ENCODE results near the gene SUN2.

SUN2 gene

GRCh38 chr22:38697425-38698089 lies 58.2 kb downstream of the SUN2 start:
- DNase-seq (ENCODE audit: low read depth in 2 of 2) = no peak

DNA sequence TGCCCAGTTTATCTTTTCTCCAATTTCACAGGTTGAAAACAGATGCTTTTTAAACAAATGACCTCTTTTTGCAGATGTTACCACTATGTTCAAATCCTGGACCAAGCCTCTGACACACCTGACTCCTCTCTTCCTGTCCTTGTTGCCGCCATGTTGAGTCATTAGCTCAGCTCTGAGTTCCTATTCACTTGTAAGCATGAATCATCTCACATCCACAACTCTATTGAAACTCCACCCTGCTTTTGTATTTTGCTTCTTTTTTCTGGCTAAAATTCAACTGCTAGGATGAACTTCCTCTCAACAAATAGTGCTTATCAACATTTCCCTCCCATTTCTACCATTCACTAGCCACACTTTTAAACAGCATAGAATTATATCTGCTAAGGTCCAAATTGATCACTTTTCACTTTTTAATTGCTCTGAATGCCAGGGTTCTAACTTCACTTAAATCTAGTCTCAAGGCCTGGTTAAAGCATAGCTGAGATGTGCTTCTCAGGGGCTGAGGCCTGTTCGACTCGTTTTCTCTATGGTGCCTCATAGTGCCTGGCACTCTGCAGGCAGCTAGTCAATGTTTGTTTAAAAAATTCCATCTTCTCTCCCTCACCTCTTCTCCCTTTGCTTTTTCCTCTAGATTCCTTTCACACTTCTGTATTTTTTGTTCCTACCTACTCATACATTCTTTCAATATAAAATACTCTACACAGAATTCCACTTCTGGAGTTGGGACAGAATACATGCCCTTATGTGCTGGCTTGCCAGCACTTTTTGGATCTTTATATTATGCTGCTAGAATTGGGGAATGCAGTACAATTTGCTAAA lies 59.0 kb downstream of the SUN2 start:
- DNase-seq (ENCODE audit: low read depth in 2 of 2) = no peak

DNA sequence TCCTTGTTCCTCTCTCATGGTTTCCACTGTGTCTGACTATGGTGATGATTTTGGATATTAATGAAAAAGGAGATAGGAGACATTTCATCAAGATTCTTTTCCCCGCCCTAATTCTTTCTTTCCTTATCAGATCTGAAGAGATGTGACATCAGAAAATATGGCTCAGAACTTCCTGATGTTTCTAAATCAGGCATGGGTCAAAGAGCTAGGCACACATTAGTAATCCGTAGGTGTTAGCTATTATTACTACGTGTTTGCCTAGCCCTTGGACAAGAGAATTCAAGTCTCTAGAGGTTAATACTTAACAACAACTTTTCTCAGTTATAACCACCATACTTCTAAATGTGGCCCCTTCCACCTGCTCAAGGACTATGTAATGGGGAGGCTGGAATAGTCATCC lies 60.9 kb downstream of the SUN2 start:
- no peak for DNase-seq (ENCODE audit: low read depth in 2 of 2)

- no peak for DNase-seq (ENCODE audit: low read depth in 2 of 2)
These were observed 61.7 kb downstream of the SUN2 start for GRCh38 chr22:38694049-38694448.

DNA sequence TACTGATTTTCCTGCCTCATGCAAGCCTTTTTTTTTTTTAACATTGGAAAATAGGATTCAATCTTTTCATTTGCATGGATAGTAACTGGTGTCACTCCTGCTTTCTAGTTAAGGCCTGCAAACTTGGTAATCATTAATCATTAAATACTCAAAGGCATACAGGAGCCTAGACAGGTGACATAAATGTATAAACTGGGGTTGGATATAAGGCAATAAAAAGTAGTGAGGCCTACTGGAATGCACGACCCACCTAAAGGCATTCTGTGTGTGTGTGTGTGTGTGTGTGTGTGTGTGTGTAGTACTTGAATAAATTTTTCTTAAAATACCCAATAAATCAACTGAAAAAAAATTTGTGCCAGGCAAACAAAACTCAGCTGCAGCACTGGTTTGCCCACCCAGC lies 66.1 kb downstream of the SUN2 start:
- no peak for DNase-seq (ENCODE audit: low read depth in 2 of 2)

DNA sequence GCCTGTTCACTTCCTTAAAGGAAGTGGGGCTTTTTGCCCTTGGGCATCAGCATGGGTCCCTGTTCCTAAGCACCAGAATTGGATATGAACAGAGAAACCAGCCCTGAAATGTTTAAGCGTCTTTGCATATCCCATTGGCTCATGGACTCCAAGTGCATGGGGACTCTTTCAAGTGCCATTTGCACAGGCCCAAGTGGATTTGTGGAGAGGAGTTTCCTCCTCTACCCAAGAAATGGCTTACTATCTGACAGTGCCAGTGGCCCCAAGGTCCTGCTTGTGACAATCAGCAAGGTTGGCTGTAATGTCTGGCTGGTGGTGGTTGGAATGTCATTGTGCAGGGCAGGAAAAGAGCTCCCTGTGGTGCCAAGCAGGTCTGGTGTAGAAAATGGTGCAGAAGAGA lies 70.0 kb downstream of the SUN2 start:
- no peak for DNase-seq (ENCODE audit: low read depth in 2 of 2)

DNA sequence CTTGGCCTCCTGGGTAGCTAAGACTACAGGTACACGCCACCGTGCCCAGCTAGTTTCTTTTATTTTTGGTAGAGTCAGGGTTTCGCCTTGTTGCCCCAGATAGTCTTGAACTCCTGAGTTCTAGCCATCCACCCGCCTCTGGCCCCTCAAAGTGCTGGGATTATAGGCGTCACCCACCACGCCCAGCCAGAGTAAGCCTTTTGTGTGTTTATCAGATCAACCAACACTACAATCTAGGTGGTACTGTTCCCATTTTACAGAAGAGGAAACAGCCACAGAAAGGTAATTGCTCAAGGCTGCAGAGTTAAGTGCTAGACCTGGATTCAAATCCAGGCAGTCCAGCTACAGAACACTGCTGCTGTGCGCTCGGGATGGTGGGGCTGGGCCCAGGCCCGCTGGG lies 70.9 kb downstream of the SUN2 start:
- no peak for DNase-seq (ENCODE audit: low read depth in 2 of 2)
